Glutamatergic neuron (in vitro differentiated cells): ENCODE data around the gene THBS2. TPM values are rescaled to one million over a fixed set of nuclear protein-coding genes. Genes with fewer than 3 reads are reported as not detected.
"Not testable (repeated sequence)": the region's sequence is repeated elsewhere in the genome, so short reads cannot be mapped to it uniquely, and the experiment has no call there.

Experiments
- DNase-seq: peaks from one replicate; pipeline ENCODE4 v3.0.0; 2022
- H3K27ac Mint-ChIP-seq: one replicate; pipeline ENCODE4 v1.8.0; 2020; ENCODE audit warnings: mild to moderate bottlenecking, mixed read lengths, inconsistent platforms; ENCODE audit not compliant: unreplicated experiment
- H3K27me3 Mint-ChIP-seq: one replicate; pipeline ENCODE4 v1.8.0; 2020; ENCODE audit warnings: mild to moderate bottlenecking, moderate library complexity, mixed read lengths, inconsistent platforms; ENCODE audit not compliant: unreplicated experiment
- H3K36me3 Mint-ChIP-seq: one replicate; pipeline ENCODE4 v1.8.0; 2020; ENCODE audit warnings: mild to moderate bottlenecking, mixed read lengths, inconsistent platforms; ENCODE audit not compliant: unreplicated experiment
- H3K4me1 Mint-ChIP-seq: one replicate; pipeline ENCODE4 v1.8.0; 2020; ENCODE audit warnings: mild to moderate bottlenecking, low read depth, mixed read lengths, inconsistent platforms; ENCODE audit not compliant: unreplicated experiment
- H3K4me3 Mint-ChIP-seq: one replicate; pipeline ENCODE4 v1.8.0; 2020; ENCODE audit warnings: mild to moderate bottlenecking, mixed read lengths, inconsistent platforms; ENCODE audit not compliant: unreplicated experiment
- H3K9me3 Mint-ChIP-seq: one replicate; pipeline ENCODE4 v1.8.0; 2020; ENCODE audit warnings: mild to moderate bottlenecking, moderate library complexity, mixed read lengths, inconsistent platforms; ENCODE audit not compliant: unreplicated experiment
- CTCF ChIP-seq: fragments of 200-600 bp; sonication (generic); IDR thresholded peaks from one replicate; pipeline ENCODE4 v1.5.0; 2021; ENCODE audit not compliant: partially characterized antibody, unreplicated experiment
- total RNA-seq: library from RNA; stranded (reverse); fragmentation: NEBNext Ultra II Directional; extraction: Animal tissue kit (Norgen Biotek cat#: 25700); gene quantifications from one replicate; pipeline ENCODE4 v1.2.1, GENCODE V29; 2021; ENCODE audit not compliant: unreplicated experiment

Gene THBS2
- total RNA-seq, 1 donor from 2014 or later = 3.1 TPM

- Mint-ChIP-seq H3K27me3 (peaks cover 3% of the 10 kb centered on the region), H3K4me3 (no peak overlapping the region), H3K36me3 (peaks cover 3% of the 10 kb centered on the region), H3K27ac (no peak overlapping the region), H3K9me3 (no peaks in the 10 kb centered on the region), H3K4me1 (peaks cover 3% of the 10 kb centered on the region)
- no peak for DNase-seq
- TF ChIP-seq CTCF = no peak
Measured at GRCh38 chr6:169221264-169221663, 32.4 kb downstream of the THBS2 start.

GRCh38 chr6:169220068-169220964 lies 33.3 kb downstream of the THBS2 start:
- Mint-ChIP-seq H3K4me1 (peaks cover 3% of the 10 kb centered on the region), H3K27me3 (peaks cover 3% of the 10 kb centered on the region), H3K4me3 (no peak overlapping the region), H3K36me3 (peaks cover 3% of the 10 kb centered on the region), H3K9me3 (no peaks in the 10 kb centered on the region), H3K27ac (no peak overlapping the region)
- DNase-seq = no peak
- no peak for TF ChIP-seq CTCF

- no peaks in the 10 kb centered on the region for H3K4me1 Mint-ChIP-seq
- peaks cover 3% of the 10 kb centered on the region for H3K36me3 Mint-ChIP-seq
- no peak for DNase-seq
- H3K9me3 Mint-ChIP-seq = no peaks in the 10 kb centered on the region
- H3K4me3 Mint-ChIP-seq = no peak overlapping the region
- H3K27ac Mint-ChIP-seq = no peak overlapping the region
- peaks cover 1% of the 10 kb centered on the region for H3K27me3 Mint-ChIP-seq
- TF ChIP-seq CTCF = no peak
Measured at GRCh38 chr6:169217972-169218371, 35.7 kb downstream of the THBS2 start.

- TF ChIP-seq CTCF = no peak
- no peaks in the 10 kb centered on the region for H3K9me3 Mint-ChIP-seq
- peaks cover 1% of the 10 kb centered on the region for H3K27me3 Mint-ChIP-seq
- no peak overlapping the region for H3K4me3 Mint-ChIP-seq
- H3K27ac Mint-ChIP-seq = no peak overlapping the region
- no peak for DNase-seq
- H3K36me3 Mint-ChIP-seq = no peaks in the 10 kb centered on the region
- H3K4me1 Mint-ChIP-seq = no peaks in the 10 kb centered on the region
Measured at GRCh38 chr6:169216830-169217229, 36.8 kb downstream of the THBS2 start.

GRCh38 chr6:169215201-169215681 lies 38.4 kb downstream of the THBS2 start:
- no peak overlapping the region for H3K27ac Mint-ChIP-seq
- TF ChIP-seq CTCF = no peak
- DNase-seq = no peak
- H3K9me3 Mint-ChIP-seq = no peaks in the 10 kb centered on the region
- no peaks in the 10 kb centered on the region for H3K36me3 Mint-ChIP-seq
- H3K27me3 Mint-ChIP-seq = no peaks in the 10 kb centered on the region
- H3K4me1 Mint-ChIP-seq = no peaks in the 10 kb centered on the region
- no peak overlapping the region for H3K4me3 Mint-ChIP-seq

- H3K9me3 Mint-ChIP-seq, H3K36me3 Mint-ChIP-seq, DNase-seq, H3K27ac Mint-ChIP-seq, H3K4me3 Mint-ChIP-seq, H3K4me1 Mint-ChIP-seq, H3K27me3 Mint-ChIP-seq: not testable (repeated sequence)
Measured at GRCh38 chr6:169214789-169215188, 38.9 kb downstream of the THBS2 start.
